ENCODE data around the gene ASH1L. TPM values are rescaled to one million over a fixed set of nuclear protein-coding genes. Genes with fewer than 3 reads are reported as not detected.
"Not testable (repeated sequence)": the region's sequence is repeated elsewhere in the genome, so short reads cannot be mapped to it uniquely, and the experiment has no call there.

Gene ASH1L
- total and polyA plus RNA-seq, 2 donors from 2014 or later, result 4.2 to 68.5 TPM

DNA sequence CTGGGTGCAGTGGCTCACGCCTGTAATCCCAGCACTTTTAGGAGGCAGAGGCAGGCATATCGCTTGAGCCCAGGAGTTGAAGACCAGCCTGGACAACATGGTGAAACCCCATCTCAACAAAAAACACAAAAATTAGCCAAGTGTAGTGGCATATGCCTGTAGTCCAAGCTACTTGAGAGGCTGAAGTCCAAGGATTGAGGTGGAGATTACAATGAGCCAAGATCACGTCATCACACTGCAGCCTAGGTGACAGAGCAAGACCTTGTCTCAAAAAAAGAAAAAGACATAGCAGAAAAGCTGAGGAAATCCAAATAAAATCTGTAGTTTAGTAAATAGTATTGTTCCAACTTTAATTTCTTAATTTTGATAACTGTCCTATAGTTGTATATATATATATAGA, 11.5 kb upstream of the ASH1L start:
- Histone ChIP-seq H3K27ac (ENCODE audit: low read depth in 2 of 2, low read length in 2 of 2) (no peak overlapping the region), H3K4me3 (ENCODE audit: low read length in 3 of 3) (no peak overlapping the region), H3K27me3 (ENCODE audit: control insufficient read depth, insufficient read depth, low read length) (no peaks in the 10 kb centered on the region), H3K4me1 (ENCODE audit: control insufficient read depth in 2 of 3, insufficient read depth in 2 of 3, low read depth in 1 of 3, low read length in 3 of 3) (no peaks in the 10 kb centered on the region), H3K9me3 (ENCODE audit: control insufficient read depth in 2 of 3, insufficient read depth in 1 of 3, low read length in 3 of 3) (no peaks in the 10 kb centered on the region), H3K9ac (ENCODE audit: low read length in 3 of 3) (no peak overlapping the region), H3K36me3 (ENCODE audit: control insufficient read depth in 2 of 3, insufficient read depth in 3 of 3, low read length in 3 of 3) (no peaks in the 10 kb centered on the region)
- DNase-seq, result no peak
- intact Hi-C loops (cut with DNase I), result no loop called here
- TF ChIP-seq, protein P1, sequence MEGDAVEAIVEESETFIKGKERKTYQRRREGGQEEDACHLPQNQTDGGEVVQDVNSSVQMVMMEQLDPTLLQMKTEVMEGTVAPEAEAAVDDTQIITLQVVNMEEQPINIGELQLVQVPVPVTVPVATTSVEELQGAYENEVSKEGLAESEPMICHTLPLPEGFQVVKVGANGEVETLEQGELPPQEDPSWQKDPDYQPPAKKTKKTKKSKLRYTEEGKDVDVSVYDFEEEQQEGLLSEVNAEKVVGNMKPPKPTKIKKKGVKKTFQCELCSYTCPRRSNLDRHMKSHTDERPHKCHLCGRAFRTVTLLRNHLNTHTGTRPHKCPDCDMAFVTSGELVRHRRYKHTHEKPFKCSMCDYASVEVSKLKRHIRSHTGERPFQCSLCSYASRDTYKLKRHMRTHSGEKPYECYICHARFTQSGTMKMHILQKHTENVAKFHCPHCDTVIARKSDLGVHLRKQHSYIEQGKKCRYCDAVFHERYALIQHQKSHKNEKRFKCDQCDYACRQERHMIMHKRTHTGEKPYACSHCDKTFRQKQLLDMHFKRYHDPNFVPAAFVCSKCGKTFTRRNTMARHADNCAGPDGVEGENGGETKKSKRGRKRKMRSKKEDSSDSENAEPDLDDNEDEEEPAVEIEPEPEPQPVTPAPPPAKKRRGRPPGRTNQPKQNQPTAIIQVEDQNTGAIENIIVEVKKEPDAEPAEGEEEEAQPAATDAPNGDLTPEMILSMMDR (IDR thresholded peaks at IDR 0.05; ENCODE audit: borderline replicate concordance, extremely low read depth, insufficient read depth), result no peak
- no peak for FAIRE-seq

DNA sequence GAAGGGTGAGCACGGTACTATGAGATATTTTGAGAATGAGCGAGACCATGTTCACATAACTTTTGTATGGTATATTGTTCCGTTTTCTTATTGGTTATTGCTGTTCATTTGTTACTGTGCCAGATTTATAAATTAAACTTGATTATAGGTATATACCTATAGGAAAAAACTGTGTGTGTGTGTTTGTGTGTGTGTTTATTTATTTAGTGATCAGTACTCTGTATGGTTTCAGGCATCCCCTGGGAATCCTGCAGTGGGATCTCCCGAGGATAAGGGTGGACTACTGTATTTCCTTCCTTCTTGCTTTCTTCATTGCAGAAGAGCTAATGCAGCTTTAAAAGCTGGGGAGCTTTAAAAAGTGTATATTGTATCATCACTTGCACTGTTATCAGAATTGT, 8.0 kb upstream of the ASH1L start:
- TF ChIP-seq, protein P1 (IDR thresholded peaks at IDR 0.05; ENCODE audit: borderline replicate concordance, extremely low read depth, insufficient read depth), result no peak
- no peak overlapping the region for H3K4me3 ChIP-seq (ENCODE audit: low read length in 3 of 3)
- intact Hi-C loops (cut with DNase I), result no loop called here
- H3K36me3 ChIP-seq (ENCODE audit: control insufficient read depth in 2 of 3, insufficient read depth in 3 of 3, low read length in 3 of 3), result no peaks in the 10 kb centered on the region
- no peak overlapping the region for H3K9ac ChIP-seq (ENCODE audit: low read length in 3 of 3)
- no peaks in the 10 kb centered on the region for H3K9me3 ChIP-seq (ENCODE audit: control insufficient read depth in 2 of 3, insufficient read depth in 1 of 3, low read length in 3 of 3)
- no peaks in the 10 kb centered on the region for H3K27me3 ChIP-seq (ENCODE audit: control insufficient read depth, insufficient read depth, low read length)
- H3K27ac ChIP-seq (ENCODE audit: low read depth in 2 of 2, low read length in 2 of 2), result no peak overlapping the region
- DNase-seq (no peak), FAIRE-seq (no peak)
- H3K4me1 ChIP-seq (ENCODE audit: control insufficient read depth in 2 of 3, insufficient read depth in 2 of 3, low read depth in 1 of 3, low read length in 3 of 3), result no peaks in the 10 kb centered on the region

DNA sequence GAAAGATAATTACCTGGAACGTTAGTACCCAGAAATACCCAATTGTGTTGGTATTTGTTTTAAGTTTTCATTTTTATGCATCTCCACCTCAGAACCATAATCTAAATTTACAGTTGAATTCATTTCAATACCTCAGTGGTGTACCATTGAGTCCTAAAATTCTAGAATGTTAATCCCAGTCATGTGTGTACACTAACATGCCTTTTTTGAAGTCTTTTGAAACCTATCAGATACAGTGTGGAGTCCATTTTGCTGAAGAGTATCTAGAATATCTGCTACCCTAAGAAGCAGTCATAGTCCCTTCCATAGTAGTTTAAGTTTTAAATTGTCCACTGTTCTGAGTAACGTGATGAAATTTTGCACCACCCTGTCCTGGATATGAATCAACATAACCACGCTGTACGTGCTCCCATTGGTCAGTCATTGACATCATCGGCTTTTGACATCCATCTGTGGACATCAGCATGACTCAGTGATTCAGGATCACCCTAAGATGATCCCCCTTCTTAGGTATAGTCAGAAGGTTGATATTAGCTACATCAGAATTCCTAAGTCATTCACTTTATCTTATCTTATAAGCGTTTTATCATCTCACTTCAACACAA, 7.5 kb upstream of the ASH1L start:
- TF ChIP-seq, protein P1 (IDR thresholded peaks at IDR 0.05; ENCODE audit: borderline replicate concordance, extremely low read depth, insufficient read depth), result no peak
- Histone ChIP-seq H3K36me3 (ENCODE audit: control insufficient read depth in 2 of 3, insufficient read depth in 3 of 3, low read length in 3 of 3) (no peaks in the 10 kb centered on the region), H3K27ac (ENCODE audit: low read depth in 2 of 2, low read length in 2 of 2) (no peak overlapping the region), H3K4me3 (ENCODE audit: low read length in 3 of 3) (no peak overlapping the region), H3K9ac (ENCODE audit: low read length in 3 of 3) (no peak overlapping the region), H3K4me1 (ENCODE audit: control insufficient read depth in 2 of 3, insufficient read depth in 2 of 3, low read depth in 1 of 3, low read length in 3 of 3) (no peaks in the 10 kb centered on the region), H3K9me3 (ENCODE audit: control insufficient read depth in 2 of 3, insufficient read depth in 1 of 3, low read length in 3 of 3) (no peaks in the 10 kb centered on the region), H3K27me3 (ENCODE audit: control insufficient read depth, insufficient read depth, low read length) (no peaks in the 10 kb centered on the region)
- intact Hi-C loops (cut with DNase I), result no loop called here
- DNase-seq, result no peak
- no peak for FAIRE-seq

DNA sequence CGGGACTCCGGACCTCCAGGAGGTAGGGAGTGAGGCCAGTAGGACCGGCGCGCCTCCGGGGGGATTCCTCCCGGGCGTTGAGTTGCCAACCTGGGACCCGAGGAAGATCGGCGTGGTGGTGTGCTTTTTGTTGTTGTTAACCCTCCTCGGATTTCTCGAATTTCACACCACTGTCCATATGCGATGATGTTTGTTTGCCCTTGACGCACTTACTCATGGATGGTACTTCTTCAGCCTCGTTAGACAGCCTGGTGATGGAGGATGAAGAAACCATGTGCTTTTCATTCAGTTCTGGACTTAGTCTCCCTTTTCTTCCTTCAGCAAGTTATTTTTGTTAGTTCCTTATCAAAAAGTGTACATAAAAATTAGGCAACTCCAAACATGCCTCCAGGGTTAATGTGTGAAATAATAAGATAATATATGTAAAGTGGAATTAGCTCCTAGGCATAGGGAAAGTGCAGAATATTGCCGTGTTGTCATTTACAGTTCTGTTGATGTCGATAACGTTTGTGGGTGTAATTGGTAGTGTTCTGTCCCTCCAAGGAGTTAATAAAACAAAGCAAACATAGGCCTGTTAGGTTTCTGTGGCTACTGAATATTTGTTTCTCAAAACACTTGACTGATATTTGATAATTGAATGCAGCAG, 897 bp upstream of the ASH1L start:
- H3K4me3 ChIP-seq (ENCODE audit: low read length in 3 of 3), result peak overlapping the region; percentile 85 to 93 (median 90)
- peak overlapping the region; percentile 76 to 88 (median 85) for H3K9ac ChIP-seq (ENCODE audit: low read length in 3 of 3)
- H3K27me3 ChIP-seq (ENCODE audit: control insufficient read depth, insufficient read depth, low read length); FAIRE-seq; H3K9me3 ChIP-seq (ENCODE audit: control insufficient read depth in 2 of 3, insufficient read depth in 1 of 3, low read length in 3 of 3); intact Hi-C loops (cut with DNase I); H3K4me1 ChIP-seq (ENCODE audit: control insufficient read depth in 2 of 3, insufficient read depth in 2 of 3, low read depth in 1 of 3, low read length in 3 of 3); H3K36me3 ChIP-seq (ENCODE audit: control insufficient read depth in 2 of 3, insufficient read depth in 3 of 3, low read length in 3 of 3): not testable (repeated sequence)
- peak overlapping the region; percentile 100 for H3K27ac ChIP-seq (ENCODE audit: low read depth in 2 of 2, low read length in 2 of 2)
- peak in 1 of 5 donors; percentile 42 for DNase-seq

DNA sequence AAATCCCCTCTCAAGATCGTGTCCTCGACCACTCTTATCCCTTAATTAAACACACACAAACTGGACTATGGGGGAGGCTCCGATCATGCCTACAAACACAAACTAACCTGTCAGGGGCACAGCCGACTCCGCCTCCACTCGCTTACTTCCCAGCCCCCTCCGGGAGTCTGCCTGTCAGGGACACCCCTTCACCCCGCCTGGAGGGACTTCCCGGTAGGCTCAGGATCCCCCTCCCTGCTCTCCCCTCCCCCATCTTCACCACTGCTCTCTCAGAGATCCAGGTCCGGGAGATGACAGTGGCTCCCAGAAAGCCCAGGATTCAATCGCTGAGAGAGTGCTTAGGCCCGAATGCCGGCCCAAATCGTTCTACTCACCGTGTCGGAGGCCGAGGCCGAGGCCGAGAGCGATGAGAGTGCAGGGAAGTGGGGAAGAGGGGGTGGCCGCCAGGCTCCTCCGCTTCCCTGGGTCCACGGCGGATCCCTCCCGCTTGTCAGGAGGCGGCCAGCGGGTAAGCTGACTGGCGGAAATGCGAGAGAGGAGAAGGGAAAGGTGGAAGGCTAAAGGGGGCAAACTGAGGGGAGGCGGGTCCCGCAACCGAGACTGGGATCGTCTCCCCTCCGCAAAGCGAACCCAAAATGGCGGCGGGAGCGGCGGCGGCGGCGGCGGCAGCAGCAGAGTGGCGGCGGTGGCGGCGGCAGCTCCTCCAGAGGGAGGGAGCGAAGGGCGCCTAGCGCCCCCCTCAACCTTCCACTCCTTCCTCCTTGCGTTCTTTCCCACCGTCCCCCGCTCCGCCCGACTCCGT, 623 bp downstream of the ASH1L start:
- peak overlapping the region; percentile 79 to 90 (median 80) for H3K4me3 ChIP-seq (ENCODE audit: low read length in 3 of 3)
- intact Hi-C loops (cut with DNase I); H3K4me1 ChIP-seq (ENCODE audit: control insufficient read depth in 2 of 3, insufficient read depth in 2 of 3, low read depth in 1 of 3, low read length in 3 of 3); FAIRE-seq; H3K9me3 ChIP-seq (ENCODE audit: control insufficient read depth in 2 of 3, insufficient read depth in 1 of 3, low read length in 3 of 3); H3K36me3 ChIP-seq (ENCODE audit: control insufficient read depth in 2 of 3, insufficient read depth in 3 of 3, low read length in 3 of 3); H3K27me3 ChIP-seq (ENCODE audit: control insufficient read depth, insufficient read depth, low read length): not testable (repeated sequence)
- H3K9ac ChIP-seq (ENCODE audit: low read length in 3 of 3), result peak overlapping the region; percentile 58 to 92 (median 65)
- DNase-seq, result peak in 1 of 5 donors; percentile 51
- peak overlapping the region; percentile 96 to 100 for H3K27ac ChIP-seq (ENCODE audit: low read depth in 2 of 2, low read length in 2 of 2)
